HEK293 (cell line): ENCODE results near the gene DDX20.

ENCODE experiments used
- INSM2 ChIP-seq: fragments of 450-650 bp; formaldehyde crosslinking; IDR thresholded peaks from 2 replicates; pipeline ENCODE4 v1.5.1; 2016; ENCODE audit warnings: missing biosample characterization, missing genetic modification characterization
- MZF1 ChIP-seq: fragments of 450-650 bp; formaldehyde crosslinking; IDR thresholded peaks from 2 replicates; pipeline ENCODE4 v1.5.1; 2017; ENCODE audit warnings: missing biosample characterization, missing genetic modification characterization, borderline replicate concordance
- OSR2 ChIP-seq: fragments of 450-650 bp; formaldehyde crosslinking; IDR thresholded peaks from 2 replicates; pipeline ENCODE4 v1.5.1; 2016; ENCODE audit warnings: missing biosample characterization, missing genetic modification characterization
- OVOL3 ChIP-seq: fragments of 450-650 bp; formaldehyde crosslinking; IDR thresholded peaks from 2 replicates; pipeline ENCODE4 v1.5.1; 2016; ENCODE audit warnings: missing biosample characterization, missing genetic modification characterization
- PRDM2 ChIP-seq: fragments of 450-650 bp; formaldehyde crosslinking; IDR thresholded peaks from 2 replicates; pipeline ENCODE4 v1.5.1; 2016; ENCODE audit warnings: missing biosample characterization, missing genetic modification characterization, borderline replicate concordance
- PRDM4 ChIP-seq: fragments of 450-650 bp; formaldehyde crosslinking; IDR thresholded peaks from 2 replicates; pipeline ENCODE4 v1.5.1; 2017; ENCODE audit warnings: missing biosample characterization, missing genetic modification characterization
- TCF7L2 ChIP-seq: IDR thresholded peaks from 2 replicates; pipeline ENCODE4 v1.6.1; 2011; ENCODE audit warnings: low read depth, mild to moderate bottlenecking, inconsistent platforms, low read length, moderate library complexity, borderline replicate concordance
- YY2 ChIP-seq: fragments of 450-650 bp; formaldehyde crosslinking; IDR thresholded peaks from 2 replicates; pipeline ENCODE4 v1.5.1; 2016; ENCODE audit warnings: missing biosample characterization, missing genetic modification characterization
- ZBTB21 ChIP-seq: fragments of 450-650 bp; formaldehyde crosslinking; IDR thresholded peaks from 2 replicates; pipeline ENCODE4 v1.5.1; 2017; ENCODE audit warnings: missing biosample characterization, missing genetic modification characterization
- ZBTB8A ChIP-seq: fragments of 450-650 bp; formaldehyde crosslinking; IDR thresholded peaks from 2 replicates; pipeline ENCODE4 v1.5.1; 2016; ENCODE audit warnings: missing biosample characterization, missing genetic modification characterization
- ZFHX2 ChIP-seq: fragments of 450-650 bp; formaldehyde crosslinking; conservative IDR thresholded peaks from 2 replicates; pipeline ENCODE4 v1.5.1; 2016; ENCODE audit warnings: missing biosample characterization, missing genetic modification characterization
- ZNF114 ChIP-seq: fragments of 450-650 bp; formaldehyde crosslinking; IDR thresholded peaks from 2 replicates; pipeline ENCODE4 v1.5.0; 2017; ENCODE audit warnings: missing biosample characterization, missing genetic modification characterization
- ZNF16 ChIP-seq: fragments of 450-650 bp; formaldehyde crosslinking; IDR thresholded peaks from 2 replicates; pipeline ENCODE4 v1.5.1; 2016; ENCODE audit warnings: low read depth, missing biosample characterization, missing genetic modification characterization
- ZNF280C ChIP-seq: fragments of 450-650 bp; formaldehyde crosslinking; IDR thresholded peaks from 2 replicates; pipeline ENCODE4 v1.5.1; 2016; ENCODE audit warnings: missing biosample characterization, missing genetic modification characterization
- ZNF311 ChIP-seq: fragments of 450-650 bp; formaldehyde crosslinking; IDR thresholded peaks from 2 replicates; pipeline ENCODE4 v1.5.1; 2017; ENCODE audit warnings: missing biosample characterization, missing genetic modification characterization, borderline replicate concordance
- ZNF513 ChIP-seq: fragments of 450-650 bp; IDR thresholded peaks from 2 replicates; pipeline ENCODE4 v1.5.1; 2018; ENCODE audit warnings: missing biosample characterization, missing genetic modification characterization
- ZNF544 ChIP-seq: fragments of 450-650 bp; formaldehyde crosslinking; IDR thresholded peaks from 2 replicates; pipeline ENCODE4 v1.5.0; 2017; ENCODE audit warnings: missing biosample characterization, missing genetic modification characterization
- ZNF549 ChIP-seq: fragments of 450-650 bp; IDR thresholded peaks from 2 replicates; pipeline ENCODE4 v1.5.1; 2018; ENCODE audit warnings: missing biosample characterization, missing genetic modification characterization, mild to moderate bottlenecking, inconsistent platforms, moderate library complexity
- ZNF558 ChIP-seq: fragments of 450-650 bp; formaldehyde crosslinking; IDR thresholded peaks from 2 replicates; pipeline ENCODE4 v1.5.1; 2016; ENCODE audit warnings: missing biosample characterization, missing genetic modification characterization
- ZNF629 ChIP-seq: fragments of 450-650 bp; formaldehyde crosslinking; IDR thresholded peaks from 2 replicates; pipeline ENCODE4 v1.5.1; 2017; ENCODE audit warnings: missing biosample characterization, missing genetic modification characterization
- ZNF843 ChIP-seq: fragments of 450-650 bp; formaldehyde crosslinking; IDR thresholded peaks from 2 replicates; pipeline ENCODE4 v1.5.1; 2016; ENCODE audit warnings: missing biosample characterization, missing genetic modification characterization
- ZSCAN18 ChIP-seq: fragments of 450-650 bp; formaldehyde crosslinking; IDR thresholded peaks from 2 replicates; pipeline ENCODE4 v1.5.1; 2016; ENCODE audit warnings: missing biosample characterization, missing genetic modification characterization
- ZSCAN23 ChIP-seq: fragments of 450-650 bp; formaldehyde crosslinking; IDR thresholded peaks from 2 replicates; pipeline ENCODE4 v1.5.1; 2016; ENCODE audit warnings: missing biosample characterization, missing genetic modification characterization
- ZSCAN4 ChIP-seq: fragments of 450-650 bp; formaldehyde crosslinking; IDR thresholded peaks from 2 replicates; pipeline ENCODE4 v1.5.1; 2017; ENCODE audit warnings: missing biosample characterization, missing genetic modification characterization

DDX20 gene

GRCh38 chr1:111747282-111747734 is 8.4 kb upstream of the DDX20 start (continued):
- TF ChIP-seq INSM2 (tag by site-specific recombination) (no peak), ZNF629 (tag by site-specific recombination) (peak; percentile 38; the same call in 1 of the 2 replicates), PRDM4 (tag by site-specific recombination) (no peak), OSR2 (tag by site-specific recombination) (no peak), ZNF549 (no peak), ZSCAN18 (tag by site-specific recombination) (no peak), ZBTB21 (tag by site-specific recombination) (no peak), ZBTB8A (no peak), ZNF843 (tag by site-specific recombination) (no peak), MZF1 (no peak), YY2 (tag by site-specific recombination) (no peak), TCF7L2 (no peak), ZNF311 (tag by site-specific recombination) (no peak), ZNF114 (tag by site-specific recombination) (no peak), ZSCAN23 (tag by site-specific recombination) (no peak), ZFHX2 (tag by site-specific recombination) (no peak), ZNF16 (peak; percentile 60; the same call in 1 of the 2 replicates), OVOL3 (tag by site-specific recombination) (no peak), PRDM2 (tag by site-specific recombination) (no peak), ZNF513 (tag by site-specific recombination) (no peak), ZNF280C (tag by site-specific recombination) (no peak), ZNF544 (tag by site-specific recombination) (no peak), ZNF558 (tag by site-specific recombination) (no peak), ZSCAN4 (tag by site-specific recombination) (peak; percentile 58)
